Mucosa of rectum (tissue), 2 donors: ENCODE data around the gene TSFM.

Experiments
- H3K27ac ChIP-seq, 2 donors: one replicate each; pipeline ENCODE4 v1.7.0; 2013; ENCODE audit warnings: inconsistent platforms in 2 of 2, low read depth in 2 of 2, low read length in 2 of 2
- H3K27me3 ChIP-seq, 2 donors: one replicate each; pipeline ENCODE4 v1.7.0; 2013; ENCODE audit warnings: low read length in 2 of 2; ENCODE audit not compliant: control insufficient read depth in 2 of 2, insufficient read depth in 2 of 2
- H3K36me3 ChIP-seq, 2 donors: one replicate each; pipeline ENCODE4 v1.7.0; 2013; ENCODE audit warnings: low read length in 2 of 2; ENCODE audit not compliant: control insufficient read depth in 2 of 2, insufficient read depth in 2 of 2
- H3K4me1 ChIP-seq, 2 donors: one replicate each; pipeline ENCODE4 v1.7.0; 2013; ENCODE audit warnings: low read length in 2 of 2, mild to moderate bottlenecking in 1 of 2; ENCODE audit not compliant: control insufficient read depth in 2 of 2, insufficient read depth in 2 of 2
- H3K4me3 ChIP-seq, 2 donors: one replicate each; pipeline ENCODE4 v1.7.0; 2013; ENCODE audit warnings: low read length in 2 of 2
- H3K9ac ChIP-seq, 2 donors: one replicate each; pipeline ENCODE4 v1.7.0; 2013; ENCODE audit warnings: low read length in 2 of 2, low read depth in 1 of 2, mild to moderate bottlenecking in 1 of 2
- H3K9me3 ChIP-seq, 2 donors: one replicate each; pipeline ENCODE4 v1.7.0; 2013; ENCODE audit warnings: low read length in 2 of 2; ENCODE audit not compliant: control insufficient read depth in 2 of 2
- donor health status: healthy.
- donor health status: Normal muscosa, but diverticular disease.

The TSFM gene

DNA sequence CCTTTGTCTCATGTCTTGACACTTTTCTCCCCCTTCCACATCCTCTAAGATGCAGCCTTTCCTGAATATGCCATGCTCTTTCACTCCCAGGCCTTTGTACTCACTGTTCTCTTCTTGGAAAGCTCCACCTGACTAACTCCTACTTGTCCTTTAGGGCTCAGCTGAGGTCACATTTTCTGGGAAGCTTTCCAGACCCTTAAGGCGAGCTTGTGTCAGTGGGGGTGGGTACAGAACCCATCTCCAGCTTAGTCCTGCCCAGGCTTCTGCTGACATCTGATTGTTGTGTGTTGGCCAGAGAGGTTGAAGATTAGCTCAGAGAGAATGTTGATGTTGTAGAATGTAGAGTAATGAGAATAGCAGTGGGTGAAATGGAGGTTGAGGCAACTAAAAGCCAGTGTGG is 2.9 kb upstream of the TSFM start:
- H3K27ac ChIP-seq: no peak overlapping the region

DNA sequence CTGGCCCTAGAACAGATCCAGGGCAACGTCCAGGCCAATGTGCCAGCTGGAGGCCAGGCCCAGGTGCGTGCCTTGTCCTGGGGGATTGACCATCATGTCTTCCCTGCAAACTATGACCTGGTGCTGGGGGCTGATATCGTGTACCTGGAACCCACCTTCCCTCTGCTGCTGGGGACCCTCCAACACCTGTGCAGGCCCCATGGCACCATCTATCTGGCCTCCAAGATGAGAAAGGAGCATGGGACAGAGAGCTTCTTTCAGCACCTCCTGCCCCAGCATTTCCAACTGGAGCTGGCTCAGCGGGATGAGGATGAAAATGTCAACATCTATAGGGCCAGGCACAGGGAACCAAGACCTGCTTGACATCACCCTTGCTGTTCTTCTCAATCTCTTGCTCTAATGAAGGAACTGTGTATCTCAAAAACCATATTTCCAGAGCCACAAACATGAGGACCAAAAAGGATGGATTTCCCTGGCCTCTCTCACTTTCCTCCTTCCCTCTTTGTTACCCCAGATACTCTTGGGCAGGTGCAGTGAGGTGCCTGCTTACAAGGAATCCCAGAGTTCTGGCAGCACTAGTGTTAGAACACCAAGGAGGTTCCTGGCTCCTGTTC is 2.2 kb upstream of the TSFM start:
- no peaks in the 10 kb centered on the region for H3K9me3 ChIP-seq
- H3K4me1 ChIP-seq: peaks cover 9 to 11% of the 10 kb centered on the region in 2 donors
- no peak overlapping the region for H3K9ac ChIP-seq
- H3K4me3 ChIP-seq: no peak overlapping the region
- no peak overlapping the region for H3K27ac ChIP-seq
- no peaks in the 10 kb centered on the region for H3K27me3 ChIP-seq
- peaks cover 0 to 7% of the 10 kb centered on the region in 2 donors for H3K36me3 ChIP-seq

More for the DNA sequence above, 2.9 kb upstream of the TSFM start:
- Histone ChIP-seq H3K9ac (no peak overlapping the region), H3K27me3 (no peaks in the 10 kb centered on the region), H3K36me3 (peaks cover 0 to 7% of the 10 kb centered on the region in 2 donors), H3K9me3 (no peaks in the 10 kb centered on the region), H3K4me3 (no peak overlapping the region), H3K4me1 (peaks cover 9 to 11% of the 10 kb centered on the region in 2 donors)

DNA sequence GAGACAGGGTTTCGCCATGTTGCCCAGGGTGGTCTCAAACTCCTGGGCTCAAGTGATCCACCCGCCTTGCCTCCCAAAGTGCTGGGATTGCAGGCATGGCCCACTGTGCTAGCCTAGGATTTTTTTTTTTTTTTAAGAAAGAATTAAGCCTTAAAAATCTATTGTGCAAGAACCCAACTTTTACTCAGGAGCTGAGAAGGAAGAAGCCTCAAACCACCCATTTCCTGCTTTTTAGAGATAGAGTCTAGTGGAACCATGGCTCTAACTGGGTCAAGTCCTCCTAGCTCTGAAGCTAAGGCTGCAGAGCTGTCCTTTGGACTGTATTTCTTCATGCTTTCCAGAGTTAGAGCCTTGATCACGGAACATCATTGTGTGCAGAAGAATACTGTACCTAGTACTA is 1.3 kb upstream of the TSFM start:
- Histone ChIP-seq H3K9me3 (no peaks in the 10 kb centered on the region), H3K27me3 (no peaks in the 10 kb centered on the region), H3K27ac (no peak overlapping the region), H3K36me3 (peaks cover 3 to 15% of the 10 kb centered on the region in 2 donors), H3K4me3 (no peak overlapping the region), H3K9ac (no peak overlapping the region), H3K4me1 (peaks cover 9 to 11% of the 10 kb centered on the region in 2 donors)

DNA sequence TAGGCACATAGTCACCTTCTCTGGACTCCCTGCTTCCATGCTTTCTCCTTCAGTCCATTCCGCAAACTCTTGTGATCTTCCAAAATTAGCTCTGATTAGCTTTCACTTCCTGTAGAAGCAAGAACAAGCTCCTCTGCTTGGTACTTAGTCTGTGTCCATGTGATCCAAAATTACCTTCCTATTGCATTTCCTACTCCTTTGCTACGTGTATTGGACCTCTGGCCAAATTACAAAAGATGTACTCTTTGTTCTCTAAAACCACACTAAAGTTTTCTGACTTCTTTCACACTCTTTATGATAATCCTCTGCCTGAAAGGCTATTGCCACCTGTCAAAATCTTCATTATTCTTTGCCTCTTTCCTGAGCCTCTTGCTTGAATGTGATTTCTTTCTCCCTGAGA is 786 bp upstream of the TSFM start:
- Histone ChIP-seq H3K9me3 (no peaks in the 10 kb centered on the region), H3K9ac (no peak overlapping the region), H3K4me1 (peaks cover 9 to 11% of the 10 kb centered on the region in 2 donors), H3K4me3 (no peak overlapping the region), H3K27me3 (no peaks in the 10 kb centered on the region), H3K27ac (no peak overlapping the region), H3K36me3 (peaks cover 9 to 19% of the 10 kb centered on the region in 2 donors)

DNA sequence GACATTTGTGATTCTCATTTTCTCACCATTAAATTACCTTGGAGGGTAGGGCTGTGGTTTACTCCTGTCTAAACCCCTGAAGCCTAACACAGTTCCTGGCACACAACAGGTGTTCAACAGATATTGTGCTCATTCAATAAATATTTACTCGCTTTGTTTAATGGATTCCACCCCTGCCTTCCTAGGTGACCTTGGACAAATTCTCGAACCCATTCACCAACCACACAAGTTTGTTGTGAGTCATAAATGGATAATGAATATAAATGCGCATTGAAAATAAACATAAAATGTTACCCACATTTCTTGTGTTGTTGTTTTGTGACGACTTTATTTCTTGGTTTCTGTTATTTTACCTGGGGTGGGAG is 362 bp upstream of the TSFM start:
- Histone ChIP-seq H3K27ac (no peak overlapping the region), H3K9ac (peak overlapping the region in 1 of 2 donors; percentile 76), H3K4me1 (peaks cover 9 to 11% of the 10 kb centered on the region in 2 donors), H3K9me3 (no peaks in the 10 kb centered on the region), H3K4me3 (peak overlapping the region in 1 of 2 donors; percentile 99), H3K36me3 (peaks cover 13 to 24% of the 10 kb centered on the region in 2 donors), H3K27me3 (no peaks in the 10 kb centered on the region)

DNA sequence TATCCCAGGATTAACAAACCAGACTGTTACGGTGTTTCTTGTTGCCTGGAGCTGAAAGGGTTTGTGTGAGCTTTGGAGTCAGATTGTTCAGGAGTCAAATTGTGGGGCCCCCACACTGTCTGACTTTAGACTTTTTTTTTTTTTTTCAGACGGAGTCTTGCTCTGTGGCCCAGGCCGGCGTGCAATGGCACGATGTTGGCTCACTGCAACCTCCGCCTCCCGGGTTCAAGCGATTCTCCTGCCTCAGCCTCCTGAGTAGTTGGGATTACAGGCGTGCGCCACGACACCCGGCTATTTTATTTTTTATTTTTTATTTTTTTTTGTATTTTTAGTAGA is 847 bp downstream of the TSFM start:
- H3K9ac ChIP-seq: peak overlapping the region; percentile 76 to 93
- H3K27me3 ChIP-seq: no peaks in the 10 kb centered on the region
- no peaks in the 10 kb centered on the region for H3K9me3 ChIP-seq
- peaks cover 15 to 27% of the 10 kb centered on the region in 2 donors for H3K36me3 ChIP-seq
- no peak overlapping the region for H3K27ac ChIP-seq
- H3K4me1 ChIP-seq: peaks cover 9 to 11% of the 10 kb centered on the region in 2 donors
- peak overlapping the region; percentile 94 to 99 for H3K4me3 ChIP-seq

DNA sequence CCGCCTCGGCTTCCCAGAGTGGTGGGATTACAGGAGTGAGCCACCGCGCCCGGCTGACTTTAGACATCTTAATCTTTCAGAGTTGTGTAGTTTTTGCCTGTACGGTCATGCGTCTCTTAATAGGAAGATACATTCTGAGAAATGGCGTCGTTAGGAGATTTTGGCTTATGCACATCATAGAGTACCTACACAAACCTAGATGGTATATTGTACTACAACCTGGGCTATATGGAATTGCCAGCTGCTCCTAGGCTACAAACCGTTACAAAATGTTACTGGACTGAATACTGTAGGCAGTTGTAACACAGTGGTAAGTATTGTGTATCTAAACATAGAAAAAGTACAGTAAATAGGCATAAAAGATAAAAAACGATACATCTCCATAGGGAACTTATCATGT is 1.3 kb downstream of the TSFM start:
- Histone ChIP-seq H3K9me3 (no peaks in the 10 kb centered on the region), H3K27me3 (no peaks in the 10 kb centered on the region), H3K4me1 (peaks cover 9 to 11% of the 10 kb centered on the region in 2 donors), H3K27ac (no peak overlapping the region), H3K4me3 (no peak overlapping the region), H3K36me3 (peaks cover 15 to 32% of the 10 kb centered on the region in 2 donors), H3K9ac (no peak overlapping the region)

DNA sequence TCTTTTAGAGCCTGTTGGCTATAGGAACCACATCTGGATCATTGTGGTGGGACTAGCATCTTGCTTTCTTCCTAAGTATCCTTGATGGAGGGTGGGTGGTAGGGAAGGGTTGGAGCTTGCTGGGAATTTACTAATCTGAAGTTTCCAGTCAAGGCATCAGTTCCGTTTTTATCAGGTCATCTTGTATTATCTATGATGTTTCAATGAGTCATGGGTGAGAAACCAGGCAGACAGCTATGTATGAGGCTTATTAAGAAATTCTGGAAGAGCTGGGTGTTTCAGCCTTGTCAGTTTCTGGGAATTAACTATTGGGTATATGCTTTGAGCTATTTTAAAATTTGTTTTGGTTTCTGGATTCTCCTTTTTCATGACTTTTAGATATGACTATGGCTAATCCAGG is 11.3 kb downstream of the TSFM start:
- Histone ChIP-seq H3K4me1 (no peaks in the 10 kb centered on the region), H3K27ac (no peak overlapping the region), H3K9me3 (no peaks in the 10 kb centered on the region), H3K27me3 (no peaks in the 10 kb centered on the region), H3K9ac (no peak overlapping the region), H3K4me3 (no peak overlapping the region), H3K36me3 (peaks cover 32 to 45% of the 10 kb centered on the region in 2 donors)

DNA sequence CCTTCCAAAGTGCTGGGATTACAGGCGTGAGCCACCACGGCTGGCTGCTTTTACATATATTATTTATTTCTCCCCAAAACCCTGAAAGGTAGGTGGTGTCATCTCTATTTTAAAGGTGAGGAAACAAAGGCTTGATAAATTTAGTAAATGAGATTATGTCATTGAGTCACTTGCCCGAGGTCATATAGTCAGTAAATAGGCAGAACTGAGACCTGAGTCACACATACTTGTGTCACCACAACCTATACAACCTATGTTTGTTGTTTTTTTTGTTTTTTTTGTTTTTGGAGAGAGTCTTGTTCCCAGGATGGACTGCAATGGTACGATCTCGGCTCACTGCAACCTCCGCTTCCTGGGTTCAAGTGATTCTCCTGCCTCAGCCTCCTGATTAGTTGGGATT is 12.8 kb downstream of the TSFM start:
- no peak overlapping the region for H3K27ac ChIP-seq
- H3K9ac ChIP-seq: no peak overlapping the region
- H3K27me3 ChIP-seq: no peaks in the 10 kb centered on the region
- H3K9me3 ChIP-seq: no peaks in the 10 kb centered on the region
- H3K36me3 ChIP-seq: peaks cover 40 to 57% of the 10 kb centered on the region in 2 donors
- H3K4me3 ChIP-seq: no peak overlapping the region
- no peaks in the 10 kb centered on the region for H3K4me1 ChIP-seq

DNA sequence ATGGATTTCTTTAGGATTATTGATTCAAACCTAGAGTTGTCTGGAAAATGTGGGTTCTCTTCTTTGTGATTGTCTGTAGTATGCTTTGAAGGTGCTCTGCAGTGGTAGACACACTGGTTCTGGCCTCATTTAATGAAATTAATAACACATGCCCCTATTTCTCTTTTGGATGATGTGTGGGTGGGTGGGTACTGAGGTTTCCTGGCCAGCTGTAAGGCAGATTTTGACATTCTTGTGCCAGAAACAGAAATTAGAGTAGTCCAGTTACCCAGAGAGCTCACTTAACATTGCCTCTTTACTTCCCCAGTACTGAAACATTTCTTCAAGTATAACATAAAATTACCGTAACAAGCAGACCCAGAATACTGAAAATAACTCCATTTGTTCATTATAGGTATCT is 14.4 kb downstream of the TSFM start:
- Histone ChIP-seq H3K4me1 (no peaks in the 10 kb centered on the region), H3K27ac (no peak overlapping the region), H3K9ac (no peak overlapping the region), H3K4me3 (no peak overlapping the region), H3K9me3 (no peaks in the 10 kb centered on the region), H3K36me3 (peaks cover 45 to 58% of the 10 kb centered on the region in 2 donors), H3K27me3 (no peaks in the 10 kb centered on the region)

DNA sequence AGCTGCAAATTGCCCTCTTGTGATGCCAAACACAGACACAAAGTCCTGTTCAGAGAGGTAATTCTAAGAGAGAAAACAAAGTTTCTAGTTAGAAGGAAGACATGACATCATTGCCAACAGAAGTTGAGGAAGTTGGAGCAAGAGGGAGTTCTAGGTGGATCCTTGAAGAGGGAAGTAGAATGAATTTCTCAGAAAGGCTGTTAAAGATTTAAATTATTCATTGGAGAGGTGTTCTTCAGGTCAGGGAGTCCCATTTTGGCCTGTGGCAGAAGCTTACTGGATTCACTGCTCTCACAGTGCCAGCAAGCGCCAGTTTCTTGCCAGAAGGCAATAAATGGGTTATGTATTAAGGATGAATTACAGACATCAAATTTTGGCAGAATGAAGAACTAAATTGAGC is 15.3 kb downstream of the TSFM start:
- no peaks in the 10 kb centered on the region for H3K9me3 ChIP-seq
- H3K27ac ChIP-seq: no peak overlapping the region
- no peaks in the 10 kb centered on the region for H3K4me1 ChIP-seq
- no peak overlapping the region for H3K9ac ChIP-seq
- H3K27me3 ChIP-seq: no peaks in the 10 kb centered on the region
- H3K36me3 ChIP-seq: peaks cover 48 to 59% of the 10 kb centered on the region in 2 donors
- no peak overlapping the region for H3K4me3 ChIP-seq
